Prostate gland (tissue), 2 donors: ENCODE results near the gene DNAJC27.

ENCODE experiments used
- POLR2A ChIP-seq: fragments of 450-650 bp; IDR thresholded peaks from one replicate; pipeline ENCODE4 v1.6.1; 2016; ENCODE audit warnings: antibody characterized with exemption, mild to moderate bottlenecking
- TF ChIP-seq, protein P1 (sequence below), 4 experiments: fragments of 200-600 bp in 2 of 4; fragments of 450-650 bp in 2 of 4; sonication (generic) in 2 of 4; IDR thresholded peaks; 1 replicate in 3 of 4; 2 replicates in 1 of 4; pipeline ENCODE4 v1.5.1; 2016 to 2019; ENCODE audit warnings: antibody characterized with exemption in 4 of 4, mild to moderate bottlenecking in 2 of 4, moderate library complexity in 2 of 4

DNA sequence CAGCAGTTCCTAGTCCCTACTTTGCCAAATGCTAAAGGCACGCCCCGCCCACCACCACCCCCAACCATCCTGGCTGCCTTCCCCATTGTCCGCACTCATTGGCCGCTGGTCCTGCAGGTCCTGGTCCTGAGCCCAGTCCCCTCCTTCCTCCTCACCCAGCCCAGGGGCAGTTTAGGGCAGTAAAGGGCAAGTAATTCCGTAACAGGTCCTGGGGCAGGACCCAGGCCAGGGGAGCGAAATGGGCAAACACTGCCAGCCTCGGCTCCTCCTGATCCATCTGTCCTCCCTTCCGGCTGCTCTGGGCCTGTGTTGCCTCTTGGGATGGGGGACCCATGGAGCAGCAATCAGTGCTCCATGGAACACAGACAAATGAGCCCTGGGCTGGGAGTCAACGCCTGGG, 57.8 kb downstream of the DNAJC27 start:
- TF ChIP-seq, protein P1, sequence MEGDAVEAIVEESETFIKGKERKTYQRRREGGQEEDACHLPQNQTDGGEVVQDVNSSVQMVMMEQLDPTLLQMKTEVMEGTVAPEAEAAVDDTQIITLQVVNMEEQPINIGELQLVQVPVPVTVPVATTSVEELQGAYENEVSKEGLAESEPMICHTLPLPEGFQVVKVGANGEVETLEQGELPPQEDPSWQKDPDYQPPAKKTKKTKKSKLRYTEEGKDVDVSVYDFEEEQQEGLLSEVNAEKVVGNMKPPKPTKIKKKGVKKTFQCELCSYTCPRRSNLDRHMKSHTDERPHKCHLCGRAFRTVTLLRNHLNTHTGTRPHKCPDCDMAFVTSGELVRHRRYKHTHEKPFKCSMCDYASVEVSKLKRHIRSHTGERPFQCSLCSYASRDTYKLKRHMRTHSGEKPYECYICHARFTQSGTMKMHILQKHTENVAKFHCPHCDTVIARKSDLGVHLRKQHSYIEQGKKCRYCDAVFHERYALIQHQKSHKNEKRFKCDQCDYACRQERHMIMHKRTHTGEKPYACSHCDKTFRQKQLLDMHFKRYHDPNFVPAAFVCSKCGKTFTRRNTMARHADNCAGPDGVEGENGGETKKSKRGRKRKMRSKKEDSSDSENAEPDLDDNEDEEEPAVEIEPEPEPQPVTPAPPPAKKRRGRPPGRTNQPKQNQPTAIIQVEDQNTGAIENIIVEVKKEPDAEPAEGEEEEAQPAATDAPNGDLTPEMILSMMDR (IDR thresholded peaks at IDR 0.05), result no peak
- no peak for TF ChIP-seq POLR2A
